ENCODE measurements around the gene LAMP2.

- TF ChIP-seq CTCF (IDR thresholded peaks at IDR 0.05; ENCODE audit: low read length), result no peak
- no peak for TF ChIP-seq EZH2 (IDR thresholded peaks at IDR 0.05; ENCODE audit: borderline replicate concordance, low read length)
These were observed 5.0 kb upstream of the LAMP2 start for GRCh38 chrX:120474085-120474484.

Data from OCI-LY1 (cell line).